ENCODE data around the gene MESD. TPM values are rescaled to one million over a fixed set of nuclear protein-coding genes. Genes with fewer than 3 reads are reported as not detected.

MESD gene
- total and polyA plus RNA-seq, 9 of the 15 experiments (the other 6 are each of a cell fraction or from before 2014, with no cell fraction given): 11.3 to 39.7 (median 22.8) TPM

DNA sequence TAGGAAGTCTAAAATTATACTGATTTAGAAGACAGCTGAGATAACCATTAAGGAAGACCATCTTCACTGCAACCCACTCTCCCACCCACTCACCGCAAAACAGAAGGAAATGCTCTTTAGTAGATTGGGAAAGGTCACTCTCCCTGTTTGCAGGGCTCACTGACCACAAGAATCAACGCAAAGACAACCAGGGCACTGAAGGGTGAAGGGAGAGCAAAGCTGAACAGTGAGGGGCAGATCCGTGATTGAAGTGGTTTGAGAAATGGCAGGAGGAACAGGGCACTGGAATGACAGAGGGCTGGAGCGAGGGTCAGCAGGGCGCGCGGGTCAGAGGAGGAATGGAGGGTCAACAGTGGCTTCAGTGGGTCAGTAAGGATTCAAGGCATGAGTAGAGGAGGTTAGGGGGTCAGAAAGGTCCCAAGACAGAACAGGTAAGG is 520 bp downstream of the MESD start (continued):
- TF ChIP-seq CTBP1 (IDR thresholded peaks at IDR 0.05; ENCODE audit: borderline replicate concordance) (no peak; the same call in 1 of the 2 replicates), TCF7L2 (IDR thresholded peaks at IDR 0.05; ENCODE audit: low read depth, low read length) (no peak), MECOM (CRISPR knock-in tag; IDR thresholded peaks at IDR 0.05) (no peak), ZNF76 (CRISPR knock-in tag; IDR thresholded peaks at IDR 0.05; ENCODE audit: borderline replicate concordance) (no peak), STAG1 (CRISPR knock-in tag; IDR thresholded peaks at IDR 0.05; ENCODE audit: borderline replicate concordance) (no peak), NBN (IDR thresholded peaks at IDR 0.05; ENCODE audit: low read depth) (no peak), CBFA2T3 (IDR thresholded peaks at IDR 0.05) (peak; percentile 51; the same call in 1 of the 2 replicates), GATAD2A (IDR thresholded peaks at IDR 0.05) (no peak), SMARCA4 (IDR thresholded peaks at IDR 0.05) (no peak), SAP30 (IDR thresholded peaks at IDR 0.05; ENCODE audit: borderline replicate concordance, insufficient read depth, low read depth, low read length, poor library complexity, severe bottlenecking) (peak; percentile 43)
- TF ChIP-seq, protein P1, sequence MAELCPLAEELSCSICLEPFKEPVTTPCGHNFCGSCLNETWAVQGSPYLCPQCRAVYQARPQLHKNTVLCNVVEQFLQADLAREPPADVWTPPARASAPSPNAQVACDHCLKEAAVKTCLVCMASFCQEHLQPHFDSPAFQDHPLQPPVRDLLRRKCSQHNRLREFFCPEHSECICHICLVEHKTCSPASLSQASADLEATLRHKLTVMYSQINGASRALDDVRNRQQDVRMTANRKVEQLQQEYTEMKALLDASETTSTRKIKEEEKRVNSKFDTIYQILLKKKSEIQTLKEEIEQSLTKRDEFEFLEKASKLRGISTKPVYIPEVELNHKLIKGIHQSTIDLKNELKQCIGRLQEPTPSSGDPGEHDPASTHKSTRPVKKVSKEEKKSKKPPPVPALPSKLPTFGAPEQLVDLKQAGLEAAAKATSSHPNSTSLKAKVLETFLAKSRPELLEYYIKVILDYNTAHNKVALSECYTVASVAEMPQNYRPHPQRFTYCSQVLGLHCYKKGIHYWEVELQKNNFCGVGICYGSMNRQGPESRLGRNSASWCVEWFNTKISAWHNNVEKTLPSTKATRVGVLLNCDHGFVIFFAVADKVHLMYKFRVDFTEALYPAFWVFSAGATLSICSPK (IDR thresholded peaks at IDR 0.05; ENCODE audit: borderline replicate concordance): 0 out of 2 replicates have a peak, but pooled peaks have one; percentile 62
- TF ChIP-seq, protein P2, sequence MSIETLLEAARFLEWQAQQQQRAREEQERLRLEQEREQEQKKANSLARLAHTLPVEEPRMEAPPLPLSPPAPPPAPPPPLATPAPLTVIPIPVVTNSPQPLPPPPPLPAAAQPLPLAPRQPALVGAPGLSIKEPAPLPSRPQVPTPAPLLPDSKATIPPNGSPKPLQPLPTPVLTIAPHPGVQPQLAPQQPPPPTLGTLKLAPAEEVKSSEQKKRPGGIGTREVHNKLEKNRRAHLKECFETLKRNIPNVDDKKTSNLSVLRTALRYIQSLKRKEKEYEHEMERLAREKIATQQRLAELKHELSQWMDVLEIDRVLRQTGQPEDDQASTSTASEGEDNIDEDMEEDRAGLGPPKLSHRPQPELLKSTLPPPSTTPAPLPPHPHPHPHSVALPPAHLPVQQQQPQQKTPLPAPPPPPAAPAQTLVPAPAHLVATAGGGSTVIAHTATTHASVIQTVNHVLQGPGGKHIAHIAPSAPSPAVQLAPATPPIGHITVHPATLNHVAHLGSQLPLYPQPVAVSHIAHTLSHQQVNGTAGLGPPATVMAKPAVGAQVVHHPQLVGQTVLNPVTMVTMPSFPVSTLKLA (conservative IDR thresholded peaks at IDR 0.05): peak in 1 of 2 experiments; percentile 19; a peak in 1 of 4 replicates
